Loucy (cell line): ENCODE results near the gene RALGAPB.
"Not testable (repeated sequence)": the region's sequence is repeated elsewhere in the genome, so short reads cannot be mapped to it uniquely, and the experiment has no call there.

ENCODE experiments used
- H2AFZ ChIP-seq: fragments of 200-600 bp; sonication (generic); 2 replicates; pipeline ENCODE4 v1.6.0; 2016; ENCODE audit warnings: antibody characterized with exemption, mild to moderate bottlenecking, low read length, moderate library complexity
- H3F3A ChIP-seq: fragments of 200-600 bp; 2 replicates; pipeline ENCODE4 v1.6.0; 2016; ENCODE audit warnings: antibody characterized with exemption, low read depth, mild to moderate bottlenecking
- H3K27me3 ChIP-seq: fragments of 200-600 bp; sonication (generic); 2 replicates; pipeline ENCODE4 v1.6.1; 2014; ENCODE audit warnings: low read length, mild to moderate bottlenecking; ENCODE audit not compliant: insufficient read depth, poor library complexity, severe bottlenecking
- H3K36me3 ChIP-seq: fragments of 200-600 bp; sonication (generic); 2 replicates; pipeline ENCODE4 v1.6.1; 2016; ENCODE audit warnings: low read length; ENCODE audit not compliant: insufficient read depth
- H3K4me1 ChIP-seq: fragments of 200-600 bp; sonication (generic); 2 replicates; pipeline ENCODE4 v1.5.1; 2014; ENCODE audit warnings: low read length, mild to moderate bottlenecking; ENCODE audit not compliant: insufficient read depth, poor library complexity, severe bottlenecking
- H3K4me2 ChIP-seq: fragments of 200-600 bp; sonication (generic); 2 replicates; pipeline ENCODE4 v1.6.0; 2014; ENCODE audit warnings: antibody characterized with exemption, low read length, low read depth, mild to moderate bottlenecking; ENCODE audit not compliant: poor library complexity, severe bottlenecking
- H3K4me3 ChIP-seq: fragments of 200-600 bp; sonication (generic); 2 replicates; pipeline ENCODE4 v1.5.1; 2014; ENCODE audit warnings: low read length, mild to moderate bottlenecking, mixed read lengths; ENCODE audit not compliant: poor library complexity, severe bottlenecking
- H3K79me2 ChIP-seq: fragments of 200-600 bp; sonication (generic); 2 replicates; pipeline ENCODE4 v1.6.1; 2014; ENCODE audit warnings: low read length; ENCODE audit not compliant: insufficient read depth
- H3K9ac ChIP-seq: fragments of 200-600 bp; sonication (generic); 2 replicates; pipeline ENCODE4 v1.6.0; 2014; ENCODE audit warnings: mild to moderate bottlenecking, low read depth, low read length, moderate library complexity; ENCODE audit not compliant: poor library complexity, severe bottlenecking
- H3K9me2 ChIP-seq: fragments of 200-600 bp; sonication (generic); replicated peaks from 2 replicates; pipeline ENCODE4 v1.6.1; 2016; ENCODE audit warnings: low read depth, low read length, mixed read lengths
- H3K9me3 ChIP-seq: fragments of 200-600 bp; sonication (generic); 2 replicates; pipeline ENCODE4 v1.6.1; 2014; ENCODE audit warnings: mild to moderate bottlenecking, antibody characterized with exemption, low read length, low read depth; ENCODE audit not compliant: insufficient read depth
- H4K20me1 ChIP-seq: fragments of 200-600 bp; sonication (generic); 2 replicates; pipeline ENCODE4 v1.6.0; 2014; ENCODE audit warnings: antibody characterized with exemption, low read length, mild to moderate bottlenecking; ENCODE audit not compliant: insufficient read depth, poor library complexity, severe bottlenecking
- EZH2phosphoT487 ChIP-seq: fragments of 200-600 bp; IDR thresholded peaks from 2 replicates; pipeline ENCODE4 v1.6.1; 2018; ENCODE audit warnings: antibody characterized with exemption, mild to moderate bottlenecking, moderate library complexity, borderline replicate concordance
- TF ChIP-seq, protein P1 (sequence below): fragments of 200-600 bp; sonication (generic); conservative IDR thresholded peaks from 2 replicates; pipeline ENCODE4 v1.5.1; 2014; ENCODE audit warnings: mild to moderate bottlenecking, antibody characterized with exemption, low read length

RALGAPB gene

DNA sequence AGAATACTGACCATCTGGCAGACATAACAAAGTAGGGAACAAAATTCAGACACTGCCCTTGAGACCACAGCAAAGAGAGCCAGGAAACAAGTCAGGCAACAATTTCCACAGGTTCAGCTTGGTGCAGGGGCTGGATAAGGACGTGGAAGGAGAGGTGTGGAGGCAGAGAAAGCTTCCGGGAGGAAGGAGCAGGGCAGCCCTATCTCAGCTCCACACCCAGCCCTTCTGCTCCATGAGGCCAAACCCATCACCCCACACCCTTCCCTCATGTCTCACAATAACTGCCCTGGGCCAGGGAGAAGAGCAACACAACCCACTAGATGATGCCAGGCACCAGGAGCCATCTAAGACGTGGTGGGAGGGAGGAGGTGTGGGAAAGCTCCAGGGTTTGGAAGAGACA lies 43.3 kb upstream of the RALGAPB start:
- H3K27me3 ChIP-seq = no peaks in the 10 kb centered on the region
- no peak overlapping the region for H2AFZ ChIP-seq
- H3K79me2 ChIP-seq = peaks cover 98% of the 10 kb centered on the region
- H3F3A ChIP-seq = no peaks in the 10 kb centered on the region
- no peak for TF ChIP-seq EZH2phosphoT487
- TF ChIP-seq, protein P1, sequence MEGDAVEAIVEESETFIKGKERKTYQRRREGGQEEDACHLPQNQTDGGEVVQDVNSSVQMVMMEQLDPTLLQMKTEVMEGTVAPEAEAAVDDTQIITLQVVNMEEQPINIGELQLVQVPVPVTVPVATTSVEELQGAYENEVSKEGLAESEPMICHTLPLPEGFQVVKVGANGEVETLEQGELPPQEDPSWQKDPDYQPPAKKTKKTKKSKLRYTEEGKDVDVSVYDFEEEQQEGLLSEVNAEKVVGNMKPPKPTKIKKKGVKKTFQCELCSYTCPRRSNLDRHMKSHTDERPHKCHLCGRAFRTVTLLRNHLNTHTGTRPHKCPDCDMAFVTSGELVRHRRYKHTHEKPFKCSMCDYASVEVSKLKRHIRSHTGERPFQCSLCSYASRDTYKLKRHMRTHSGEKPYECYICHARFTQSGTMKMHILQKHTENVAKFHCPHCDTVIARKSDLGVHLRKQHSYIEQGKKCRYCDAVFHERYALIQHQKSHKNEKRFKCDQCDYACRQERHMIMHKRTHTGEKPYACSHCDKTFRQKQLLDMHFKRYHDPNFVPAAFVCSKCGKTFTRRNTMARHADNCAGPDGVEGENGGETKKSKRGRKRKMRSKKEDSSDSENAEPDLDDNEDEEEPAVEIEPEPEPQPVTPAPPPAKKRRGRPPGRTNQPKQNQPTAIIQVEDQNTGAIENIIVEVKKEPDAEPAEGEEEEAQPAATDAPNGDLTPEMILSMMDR = no peak
- H3K9ac ChIP-seq = no peak overlapping the region
- H3K9me2 ChIP-seq = no peaks in the 10 kb centered on the region
- H3K4me3 ChIP-seq = no peak overlapping the region
- H3K4me1 ChIP-seq = peaks cover 47% of the 10 kb centered on the region
- no peaks in the 10 kb centered on the region for H3K9me3 ChIP-seq
- peaks cover 81% of the 10 kb centered on the region for H3K36me3 ChIP-seq
- peak overlapping the region; percentile 45 for H3K4me2 ChIP-seq
- peaks cover 97% of the 10 kb centered on the region for H4K20me1 ChIP-seq

DNA sequence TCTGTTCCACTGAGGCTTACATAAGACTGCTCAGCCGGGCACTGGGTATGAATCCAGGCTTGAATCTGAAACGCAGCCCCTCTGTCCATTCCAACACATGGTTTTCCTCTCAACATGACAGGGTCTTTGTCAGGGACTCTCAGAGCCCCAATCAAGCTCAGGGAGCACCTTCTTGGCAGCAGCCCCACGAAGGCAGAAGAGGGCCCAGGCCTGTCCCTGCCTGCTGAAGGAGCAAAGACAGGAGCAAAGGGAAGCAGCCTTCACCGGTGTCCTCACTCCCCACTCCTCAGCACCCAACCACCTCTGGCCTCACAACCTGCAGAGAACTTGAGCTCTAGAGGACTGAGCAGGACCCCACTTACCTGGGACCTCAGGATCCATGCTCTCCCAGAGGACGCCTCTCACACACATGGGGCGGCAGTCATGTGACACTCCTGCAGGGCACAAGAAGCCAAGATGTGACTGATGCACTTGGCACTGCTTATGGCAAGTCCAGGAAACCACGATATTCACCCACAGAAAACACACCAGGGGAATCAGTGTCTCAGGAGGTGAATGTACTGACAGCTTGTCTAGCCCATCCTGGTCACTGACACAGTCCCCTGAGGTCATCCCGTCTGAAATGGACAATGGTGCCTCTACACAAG lies 41.8 kb upstream of the RALGAPB start:
- peak overlapping the region; percentile 79 for H3K4me2 ChIP-seq
- peaks cover 87% of the 10 kb centered on the region for H4K20me1 ChIP-seq
- H3K27me3 ChIP-seq = peaks cover 9% of the 10 kb centered on the region
- peaks cover 92% of the 10 kb centered on the region for H3K79me2 ChIP-seq
- peaks cover 66% of the 10 kb centered on the region for H3K36me3 ChIP-seq
- no peaks in the 10 kb centered on the region for H3F3A ChIP-seq
- no peaks in the 10 kb centered on the region for H3K9me3 ChIP-seq
- H2AFZ ChIP-seq = no peak overlapping the region
- no peaks in the 10 kb centered on the region for H3K9me2 ChIP-seq
- no peak overlapping the region for H3K9ac ChIP-seq
- peaks cover 43% of the 10 kb centered on the region for H3K4me1 ChIP-seq
- H3K4me3 ChIP-seq = peak overlapping the region; percentile 81
- TF ChIP-seq, protein P1 = no peak
- no peak for TF ChIP-seq EZH2phosphoT487

DNA sequence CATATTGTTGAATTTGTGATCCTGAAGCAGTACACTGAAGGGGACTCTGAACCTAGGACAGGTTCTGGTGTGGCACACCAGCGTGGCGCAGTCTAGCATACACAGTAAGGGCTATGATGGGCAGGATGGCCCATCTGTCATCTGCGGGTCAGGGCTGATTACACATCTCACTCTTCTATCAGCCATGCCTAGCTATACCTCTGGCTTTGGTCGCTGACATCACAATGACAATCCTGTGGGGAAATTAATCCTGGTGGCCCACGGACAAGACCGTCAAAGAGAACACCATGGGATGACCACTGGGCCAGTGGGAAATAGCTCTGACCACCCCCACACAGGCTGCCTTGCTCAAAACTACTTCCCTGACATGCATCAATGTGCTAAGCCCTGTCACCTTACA lies 40.4 kb upstream of the RALGAPB start:
- Histone ChIP-seq H3K9me3 (no peaks in the 10 kb centered on the region), H3K4me3 (peak overlapping the region; percentile 81), H3K27me3 (peaks cover 9% of the 10 kb centered on the region), H3F3A (no peaks in the 10 kb centered on the region), H2AFZ (no peak overlapping the region), H4K20me1 (peaks cover 73% of the 10 kb centered on the region), H3K79me2 (peaks cover 77% of the 10 kb centered on the region), H3K9me2 (no peaks in the 10 kb centered on the region), H3K4me1 (peaks cover 43% of the 10 kb centered on the region), H3K4me2 (peak overlapping the region; percentile 79), H3K9ac (peak overlapping the region; percentile 97), H3K36me3 (peaks cover 51% of the 10 kb centered on the region; the same call in 1 of the 2 replicates)
- TF ChIP-seq EZH2phosphoT487 = no peak
- TF ChIP-seq, protein P1 = no peak

DNA sequence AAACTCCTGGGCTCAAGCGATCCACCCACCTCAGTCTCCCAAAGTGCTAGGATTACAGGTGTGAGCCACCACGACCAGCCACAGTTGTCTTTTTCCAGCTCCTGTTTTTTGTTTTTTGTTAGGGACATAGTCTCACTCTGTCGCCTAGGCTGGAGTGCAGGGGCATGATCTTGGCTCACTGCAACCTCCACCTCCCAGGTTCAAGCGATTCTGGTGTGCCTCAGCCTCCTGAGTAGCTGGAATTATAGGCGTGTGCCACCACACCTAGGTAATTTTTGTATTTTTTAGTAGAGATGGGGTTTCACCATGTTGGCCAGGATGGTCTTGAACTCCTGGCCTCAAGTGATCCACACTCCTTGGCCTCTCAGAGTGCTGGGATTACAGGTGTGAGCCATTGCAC lies 39.8 kb upstream of the RALGAPB start:
- peaks cover 67% of the 10 kb centered on the region for H4K20me1 ChIP-seq
- peak overlapping the region; percentile 79 for H3K4me2 ChIP-seq
- H3K79me2 ChIP-seq = peaks cover 71% of the 10 kb centered on the region
- H3K4me3 ChIP-seq = peak overlapping the region; percentile 81
- H3F3A ChIP-seq, H3K27me3 ChIP-seq, H3K9me2 ChIP-seq, H2AFZ ChIP-seq, H3K9me3 ChIP-seq: not testable (repeated sequence)
- H3K9ac ChIP-seq = peak overlapping the region; percentile 97
- peaks cover 43% of the 10 kb centered on the region for H3K4me1 ChIP-seq
- peaks cover 45% of the 10 kb centered on the region; the same call in 1 of the 2 replicates for H3K36me3 ChIP-seq
